Measurements from ENCODE around the gene ATP6V0D1.

- TF ChIP-seq CTCF (IDR thresholded peaks at IDR 0.05; ENCODE audit: low read depth, low read length) (no peak), POLR2A (IDR thresholded peaks at IDR 0.05; ENCODE audit: extremely low read depth, insufficient read length) (no peak)
Measured at GRCh38 chr16:67444259-67445125, 36.5 kb downstream of the ATP6V0D1 start.

Data from NB4 (cell line).